ENCODE data around the gene IFNL1.
A peak's percentile ranks its signal among the peaks of the same experiment; 100 is the strongest.
"Not testable (repeated sequence)": the region's sequence is repeated elsewhere in the genome, so short reads cannot be mapped to it uniquely, and the experiment has no call there.

Gene IFNL1

GRCh38 chr19:39270036-39270871 is 26.0 kb upstream of the IFNL1 start:
- no peak for DNase-seq

GRCh38 chr19:39273859-39274258 is 22.3 kb upstream of the IFNL1 start:
- DNase-seq: not testable (repeated sequence)

- DNase-seq: no peak
These were observed 20.6 kb upstream of the IFNL1 start for GRCh38 chr19:39275578-39275977.

GRCh38 chr19:39276740-39277139 is 19.5 kb upstream of the IFNL1 start:
- DNase-seq: no peak

GRCh38 chr19:39277598-39277997 is 18.6 kb upstream of the IFNL1 start:
- DNase-seq: no peak

DNA sequence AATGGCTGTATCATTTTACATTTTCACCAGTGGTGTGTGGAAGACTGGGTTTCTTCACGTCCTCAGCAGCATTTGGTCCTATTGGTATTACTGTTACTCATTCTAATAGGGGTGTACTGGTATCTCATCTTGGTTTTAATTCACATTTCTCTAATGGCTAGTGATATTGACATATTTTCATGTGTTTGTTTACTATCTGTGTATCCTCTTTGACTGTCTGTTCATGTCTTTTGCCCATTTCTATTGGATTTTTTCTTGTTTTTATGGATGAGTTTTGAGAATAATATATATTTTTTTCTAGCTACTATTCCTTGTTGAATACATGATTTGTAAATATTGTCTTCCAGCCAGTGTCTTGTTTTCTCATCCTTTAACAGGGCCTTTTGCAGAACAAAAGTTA is 14.2 kb upstream of the IFNL1 start:
- no peak for DNase-seq

DNA sequence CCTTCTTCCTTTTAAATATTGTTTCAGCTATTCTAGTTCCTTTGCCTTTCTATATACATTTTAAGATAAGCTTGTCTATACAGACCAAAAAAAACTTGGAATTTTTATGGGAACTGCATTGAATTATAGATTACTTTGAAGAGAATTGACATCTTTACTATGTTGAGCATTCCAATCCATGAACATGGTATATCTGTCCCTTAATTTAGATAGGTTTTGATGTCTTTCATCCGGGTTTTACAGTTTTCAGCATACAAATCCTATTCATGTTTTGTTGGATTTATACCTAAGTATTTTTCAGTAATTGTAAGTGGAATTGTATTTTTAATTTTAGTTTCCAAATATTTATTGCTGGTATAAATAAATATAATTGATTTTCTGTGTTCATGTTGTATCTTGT is 12.2 kb upstream of the IFNL1 start:
- no peak for DNase-seq

DNA sequence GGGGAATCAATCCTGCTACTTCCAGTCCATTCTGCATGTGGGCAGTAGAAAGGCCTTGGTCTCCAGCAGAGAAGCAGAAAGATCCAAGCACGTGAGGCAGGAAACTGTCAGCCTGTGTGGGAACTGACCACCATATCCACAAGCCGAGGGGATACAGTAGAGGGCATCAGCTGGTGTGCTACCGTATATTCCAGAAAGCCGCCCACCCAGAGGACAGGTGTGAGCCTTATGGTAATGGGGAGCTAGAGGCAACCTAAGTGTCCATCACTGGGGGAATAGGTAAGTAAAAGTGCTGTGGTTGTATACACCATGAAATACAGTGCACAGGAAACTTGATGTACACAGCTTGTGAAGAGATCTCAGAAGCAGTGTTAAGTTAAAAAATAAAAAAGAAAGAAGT is 2.8 kb upstream of the IFNL1 start:
- DNase-seq: no peak

DNA sequence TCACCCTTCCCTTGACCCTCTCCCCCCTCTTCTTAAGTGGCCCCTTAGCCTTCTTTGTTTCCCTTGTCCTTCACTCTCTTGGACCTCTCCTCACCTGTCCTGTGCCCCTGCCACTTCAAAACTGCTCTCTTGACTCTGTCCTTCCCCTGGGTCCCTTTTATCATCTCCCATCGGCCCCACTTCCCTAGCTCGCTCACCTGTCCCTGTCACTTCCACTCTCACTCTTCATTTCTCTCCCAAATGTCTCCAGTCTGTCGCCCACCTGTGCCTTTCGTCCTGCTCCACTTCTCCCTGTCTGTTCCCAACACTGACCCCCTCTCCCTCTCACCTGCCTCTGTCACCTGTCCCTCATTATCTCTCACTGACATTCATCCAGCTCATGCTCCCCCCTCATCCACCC is 699 bp downstream of the IFNL1 start:
- no peak for DNase-seq

DNA sequence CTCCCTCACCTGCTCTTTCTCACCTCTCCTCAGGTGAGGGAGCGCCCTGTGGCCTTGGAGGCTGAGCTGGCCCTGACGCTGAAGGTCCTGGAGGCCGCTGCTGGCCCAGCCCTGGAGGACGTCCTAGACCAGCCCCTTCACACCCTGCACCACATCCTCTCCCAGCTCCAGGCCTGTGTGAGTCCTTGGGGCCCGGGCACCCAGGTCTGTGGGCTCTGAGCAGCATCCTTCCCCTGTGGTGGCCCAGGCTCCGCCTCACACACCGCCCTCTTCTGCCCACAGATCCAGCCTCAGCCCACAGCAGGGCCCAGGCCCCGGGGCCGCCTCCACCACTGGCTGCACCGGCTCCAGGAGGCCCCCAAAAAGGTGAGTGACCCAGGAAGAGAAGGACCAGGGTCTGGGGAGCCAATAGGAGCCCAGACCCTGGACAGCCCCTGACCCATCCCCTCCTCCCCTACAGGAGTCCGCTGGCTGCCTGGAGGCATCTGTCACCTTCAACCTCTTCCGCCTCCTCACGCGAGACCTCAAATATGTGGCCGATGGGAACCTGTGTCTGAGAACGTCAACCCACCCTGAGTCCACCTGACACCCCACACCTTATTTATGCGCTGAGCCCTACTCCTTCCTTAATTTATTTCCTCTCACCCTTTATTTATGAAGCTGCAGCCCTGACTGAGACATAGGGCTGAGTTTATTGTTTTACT is 1.9 kb downstream of the IFNL1 start:
- DNase-seq: no peak

DNA sequence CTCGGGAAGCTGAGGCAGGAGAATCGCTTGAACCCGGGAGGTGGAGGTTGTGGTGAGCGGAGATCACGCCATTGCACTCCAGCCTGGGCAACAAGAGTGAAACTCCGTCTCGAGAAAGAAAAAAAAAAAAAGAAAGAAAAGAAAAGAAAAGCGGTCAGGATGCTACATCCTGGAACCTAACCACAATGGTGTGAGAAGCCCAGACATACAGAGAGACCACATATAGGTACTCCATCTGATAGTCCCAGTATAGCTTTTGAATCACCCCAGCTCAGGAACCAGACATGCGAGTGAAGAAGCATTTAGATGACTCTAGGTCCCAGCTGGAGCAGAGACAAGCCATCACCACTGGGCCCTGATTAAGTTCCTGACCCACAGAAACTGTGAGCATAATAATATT is 3.2 kb downstream of the IFNL1 start:
- DNase-seq: no peak

DNA sequence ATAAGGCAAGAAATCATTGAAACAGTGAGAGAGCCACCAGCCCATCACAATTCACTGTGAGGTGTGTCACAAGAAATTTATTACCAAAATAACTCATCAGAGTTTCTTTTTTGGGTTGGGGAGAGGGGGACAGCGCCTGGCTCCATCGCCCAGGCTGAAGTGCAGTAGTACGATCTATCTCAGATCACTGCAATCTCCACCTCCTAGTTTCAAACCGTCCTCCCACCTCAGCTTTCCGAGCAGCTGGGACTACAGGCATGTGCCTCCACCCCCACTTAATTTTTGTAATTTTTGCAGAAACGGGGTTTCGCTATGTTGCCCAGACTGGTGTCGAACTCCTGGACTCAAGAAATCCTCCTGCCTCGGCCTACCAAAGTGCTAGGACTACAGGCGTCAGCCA is 3.6 kb downstream of the IFNL1 start:
- DNase-seq: no peak

DNA sequence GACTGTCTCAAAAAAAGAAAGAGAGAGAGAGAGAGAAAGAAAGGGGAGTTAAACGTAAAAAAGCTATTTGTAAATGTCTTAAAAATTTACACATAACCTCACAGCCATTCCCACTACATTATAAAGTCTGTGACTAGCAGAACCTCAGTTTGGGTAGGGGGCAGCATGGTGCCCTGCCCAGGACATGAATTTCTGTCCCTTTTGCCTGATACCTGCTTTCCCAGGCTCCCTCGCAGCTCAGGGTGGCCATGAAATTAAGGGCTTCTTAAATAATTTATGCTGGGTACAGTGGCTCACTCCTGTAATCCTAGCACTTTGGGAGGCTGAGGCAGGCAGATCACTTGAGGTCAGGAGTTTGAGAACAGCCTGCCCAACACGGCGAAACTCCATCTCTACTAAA is 4.8 kb downstream of the IFNL1 start:
- no peak for DNase-seq

GRCh38 chr19:39301562-39301961 is 5.4 kb downstream of the IFNL1 start:
- DNase-seq: no peak

DNA sequence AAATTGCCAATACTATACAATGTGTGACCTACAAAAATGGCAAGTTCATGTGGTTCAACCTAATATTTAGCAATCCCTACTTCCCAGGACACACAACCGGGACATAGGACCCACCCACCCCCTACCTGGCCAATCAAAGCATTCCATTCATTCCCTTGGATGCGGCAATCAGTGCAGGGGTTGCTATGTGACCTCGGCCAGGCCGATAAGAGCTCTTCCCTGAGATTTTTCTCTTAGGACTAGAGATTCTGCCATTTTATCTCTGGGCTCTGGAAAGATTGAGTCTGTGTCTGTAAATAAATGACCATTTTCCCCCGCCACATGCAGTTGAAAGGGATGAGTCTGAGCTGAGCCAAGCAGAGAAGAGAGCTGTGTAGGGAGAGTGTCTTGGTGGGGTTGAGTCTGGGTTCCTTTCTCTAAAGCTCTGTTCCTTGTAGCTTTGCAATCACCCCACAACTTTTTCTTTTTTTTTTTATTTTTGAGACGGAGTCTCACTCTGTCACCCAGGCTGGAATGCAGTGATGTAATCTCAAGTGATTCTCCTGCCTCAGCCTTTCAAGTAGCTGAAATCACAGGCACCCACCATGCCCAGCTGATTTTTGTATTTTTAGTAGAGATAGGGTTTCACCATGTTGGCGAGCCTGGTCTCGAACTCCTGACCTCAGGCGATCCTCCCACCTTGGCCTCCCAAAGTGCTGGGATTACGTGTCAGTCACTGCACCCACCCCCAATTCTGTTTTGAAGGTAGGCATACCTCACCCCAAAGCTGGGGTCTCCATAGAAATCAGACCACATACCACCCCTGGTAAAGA is 7.4 kb downstream of the IFNL1 start:
- no peak for DNase-seq

DNA sequence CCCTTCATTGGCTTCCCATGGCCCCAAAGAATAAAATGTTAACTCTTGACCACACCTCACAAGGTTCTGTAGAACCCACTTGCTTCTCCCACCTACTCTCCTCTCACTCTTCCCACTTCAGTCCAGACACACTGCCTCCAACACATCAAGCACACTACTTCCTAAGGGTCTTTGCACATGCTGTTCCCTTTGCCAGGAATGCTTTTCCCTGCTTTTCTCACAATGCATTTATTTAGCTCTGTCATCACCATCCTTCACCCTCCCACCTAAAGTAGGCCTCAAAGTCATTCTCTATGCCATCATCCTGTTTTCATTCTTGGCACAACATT is 7.9 kb downstream of the IFNL1 start:
- no peak for DNase-seq

- DNase-seq: no peak
These were observed 8.7 kb downstream of the IFNL1 start for GRCh38 chr19:39304701-39305571.

- no peak for DNase-seq
These were observed 9.9 kb downstream of the IFNL1 start for GRCh38 chr19:39306075-39306474.

GRCh38 chr19:39307046-39307821 is 11.0 kb downstream of the IFNL1 start:
- peak; percentile 66 to 80 for DNase-seq

DNA sequence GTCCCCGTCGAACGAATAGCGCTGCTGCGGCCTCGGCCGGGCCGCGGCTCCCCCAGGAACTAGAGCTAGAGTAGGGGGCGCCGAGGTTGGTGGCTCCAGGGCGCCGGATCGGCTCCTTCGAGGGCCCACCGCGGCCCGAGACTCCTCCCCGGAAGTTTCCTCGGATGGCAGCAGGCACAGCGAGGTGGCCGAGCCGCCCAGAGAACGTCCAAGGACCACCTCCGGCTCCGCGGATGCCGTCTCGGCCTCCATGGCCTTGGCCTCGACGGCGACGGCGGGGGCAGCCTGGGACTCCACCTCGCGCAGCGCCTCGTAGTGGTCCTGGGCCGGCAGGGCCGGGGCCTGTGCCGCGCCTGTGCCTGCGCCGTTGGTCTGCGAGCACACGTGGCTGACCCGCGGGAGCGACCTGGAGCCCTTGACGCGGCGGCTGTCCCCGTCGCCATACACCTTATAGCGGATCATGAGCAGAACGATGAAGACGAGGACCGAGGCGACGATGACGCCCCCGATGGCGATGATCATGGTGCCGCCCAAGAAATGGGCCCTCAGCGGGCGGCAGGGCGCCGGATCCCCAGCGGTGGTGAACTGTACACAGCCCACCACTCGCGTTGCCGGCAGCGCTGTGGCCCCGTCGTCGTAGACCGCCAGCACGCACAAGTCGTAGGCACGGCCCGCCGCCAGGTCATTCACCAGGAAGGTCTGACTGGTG is 11.8 kb downstream of the IFNL1 start:
- DNase-seq: peak; percentile 26 to 35

Measured in NCI-H1930 (cell line).